Prostate gland (tissue), 2 donors: Measurements from ENCODE around the gene NUP50. TPM values are rescaled to one million over a fixed set of nuclear protein-coding genes. Genes with fewer than 3 reads are reported as not detected.

Source experiments
- DNase-seq: peaks from one replicate; pipeline ENCODE4 v3.0.0-alpha.2; 2019; ENCODE audit warnings: low spot score
- H3K27ac ChIP-seq, 2 donors: fragments of 200-600 bp; sonication (generic); 2 replicates each; pipeline ENCODE4 v1.5.1; 2017 to 2019
- H3K27me3 ChIP-seq: fragments of 200-600 bp; sonication (generic); replicated peaks from 2 replicates; pipeline ENCODE4 v1.5.1; 2019; ENCODE audit not compliant: insufficient read depth
- H3K36me3 ChIP-seq, 2 donors: fragments of 200-600 bp; sonication (generic); 1 replicate in 1 of 2; 2 replicates in 1 of 2; pipeline versions ENCODE4 v1.5.1 to v1.8.1; 2017 to 2019
- H3K4me1 ChIP-seq: fragments of 200-600 bp; sonication (generic); replicated peaks from 2 replicates; pipeline ENCODE4 v1.5.1; 2019
- H3K4me3 ChIP-seq, 2 donors: fragments of 200-600 bp; sonication (generic); 2 replicates each; pipeline ENCODE4 v1.5.1; 2017 to 2019
- H3K9me3 ChIP-seq: fragments of 200-600 bp; sonication (generic); 2 replicates; pipeline ENCODE4 v1.5.1; 2017
- CTCF ChIP-seq, 4 experiments: fragments of 200-600 bp in 2 of 4; fragments of 450-650 bp in 2 of 4; sonication (generic) in 2 of 4; IDR thresholded peaks; 1 replicate in 3 of 4; 2 replicates in 1 of 4; pipeline ENCODE4 v1.5.1; 2016 to 2019; ENCODE audit warnings: antibody characterized with exemption in 4 of 4, mild to moderate bottlenecking in 2 of 4, moderate library complexity in 2 of 4
- POLR2A ChIP-seq: fragments of 450-650 bp; IDR thresholded peaks from one replicate; pipeline ENCODE4 v1.6.1; 2016; ENCODE audit warnings: antibody characterized with exemption, mild to moderate bottlenecking
- POLR2AphosphoS5 ChIP-seq: sonication (generic); formaldehyde crosslinking; IDR thresholded peaks from one replicate; pipeline ENCODE4 v1.6.1; 2017; ENCODE audit warnings: antibody characterized with exemption
- WGBS: methylation state at CpG from one replicate; pipeline ENCODE4 v1.1.5; 2018; 5-methylcytosine and 5-hydroxymethylcytosine counted together
- intact Hi-C: fragments of 100-400 bp; cut with DNase I; formaldehyde crosslinking; loops from one replicate; pipeline ENCODE4 v1.14.2; 2022
- total RNA-seq, 2 donors: library from RNA; depleted of rRNA; stranded (reverse); fragments of >200 nt; gene quantifications; one replicate each; pipeline ENCODE4 v1.1.0, GENCODE V29; 2016

NUP50 gene
- total RNA-seq, 2 donors from 2014 or later, result 51.4 to 101 TPM

DNA sequence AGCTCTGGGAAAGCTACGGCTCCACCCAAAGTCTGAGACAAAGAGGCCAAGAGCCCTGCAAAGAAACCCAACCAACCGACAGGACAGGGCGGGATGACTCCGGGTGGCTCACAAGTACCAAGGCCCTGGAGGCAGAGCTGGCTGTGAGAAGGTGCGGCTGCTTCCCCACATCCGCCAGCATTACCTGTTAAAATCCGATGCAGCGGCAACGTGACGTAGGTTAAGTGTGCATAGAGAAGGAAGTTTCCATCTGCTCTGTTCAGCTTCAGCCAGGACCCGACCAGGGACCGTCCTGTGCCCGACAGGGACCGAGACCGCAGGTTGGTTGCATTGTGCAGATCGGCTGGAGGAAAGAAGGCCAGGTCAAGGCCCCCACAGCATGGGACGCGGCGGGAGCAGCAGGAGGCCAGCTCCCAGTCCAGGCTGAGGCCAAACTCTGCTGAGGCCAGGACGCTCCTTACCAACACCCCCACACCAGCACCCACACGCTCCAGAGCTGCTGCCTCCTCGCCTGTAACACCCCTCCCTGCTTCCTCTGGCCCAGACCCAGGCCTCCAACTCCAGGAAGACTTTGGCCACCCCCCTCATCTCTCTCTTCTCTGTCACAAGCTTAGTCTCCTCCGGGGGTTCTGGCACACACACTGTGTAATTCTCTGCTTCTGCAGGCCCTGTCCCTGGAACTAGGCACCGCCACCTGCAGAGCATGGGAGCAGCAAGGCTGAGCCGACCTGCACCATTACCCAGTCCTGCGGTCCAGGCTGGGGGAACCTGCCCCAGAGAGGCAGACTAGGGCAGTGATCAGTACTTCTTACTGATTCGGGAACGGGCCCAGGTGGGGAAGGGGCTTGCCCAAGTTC is 34.1 kb downstream of the NUP50 start:
- Histone ChIP-seq H3K27me3 (no peaks in the 10 kb centered on the region), H3K27ac (peak overlapping the region in 1 of 2 donors; percentile 38), H3K36me3 (peaks cover 0 to 12% of the 10 kb centered on the region in 2 donors), H3K9me3 (no peaks in the 10 kb centered on the region), H3K4me3 (no peak overlapping the region), H3K4me1 (no peaks in the 10 kb centered on the region)
- intact Hi-C loops, result no loop called here
- TF ChIP-seq POLR2A (no peak), POLR2AphosphoS5 (peak; percentile 5)
- 55% methylated on average over 28 of the region's 28 CpGs for WGBS
- no peak for DNase-seq

DNA sequence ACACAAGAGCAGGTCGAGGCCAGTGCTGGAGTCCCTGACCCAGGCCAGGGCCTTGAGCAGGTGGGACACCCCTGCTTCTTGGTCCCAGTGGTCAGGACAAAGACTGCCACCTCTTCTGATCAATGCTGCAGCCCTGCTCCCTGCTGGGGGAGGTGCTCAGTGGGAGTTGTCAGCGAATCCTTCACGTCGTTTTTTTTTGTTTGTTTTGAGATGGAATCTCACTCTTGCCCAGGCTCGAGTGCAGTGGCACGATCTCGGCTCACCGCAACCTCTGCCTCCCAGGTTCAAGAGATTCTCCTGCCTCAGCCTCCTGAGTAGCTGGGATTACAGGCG is 34.7 kb downstream of the NUP50 start:
- H3K27ac ChIP-seq, result peak overlapping the region in 1 of 2 donors; percentile 38
- H3K4me1 ChIP-seq, result no peaks in the 10 kb centered on the region
- H3K4me3 ChIP-seq, result no peak overlapping the region
- H3K27me3 ChIP-seq, result no peaks in the 10 kb centered on the region
- H3K9me3 ChIP-seq, result no peaks in the 10 kb centered on the region
- no peak for DNase-seq
- peaks cover 0 to 13% of the 10 kb centered on the region in 2 donors for H3K36me3 ChIP-seq
- 43% methylated on average over 9 of the region's 9 CpGs for WGBS
- no peak for TF ChIP-seq POLR2A
- TF ChIP-seq POLR2AphosphoS5, result peak; percentile 16
- intact Hi-C loops, result no loop called here

DNA sequence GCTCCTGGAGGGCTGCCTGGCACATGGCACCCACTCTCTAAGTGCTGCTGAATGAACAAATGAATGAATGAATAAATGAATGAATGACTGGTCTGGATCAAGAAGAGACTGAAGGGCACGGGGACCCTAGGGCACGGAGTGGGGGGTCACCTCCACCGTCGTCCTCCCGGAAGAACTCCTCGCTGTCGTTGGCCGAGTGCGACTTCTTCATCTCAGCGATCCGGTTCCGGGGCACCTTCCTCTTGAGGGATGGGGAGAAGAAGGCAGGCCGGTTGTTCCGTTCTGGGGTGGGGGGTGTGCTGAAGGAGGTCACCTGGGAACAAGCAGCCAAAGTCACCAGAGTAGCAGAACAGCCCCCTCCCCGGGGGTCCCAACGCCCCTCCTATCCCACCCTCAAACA is 36.0 kb downstream of the NUP50 start:
- no peaks in the 10 kb centered on the region for H3K4me1 ChIP-seq
- WGBS, result 96% methylated on average over 16 of the region's 16 CpGs
- H3K4me3 ChIP-seq, result no peak overlapping the region
- H3K36me3 ChIP-seq, result peaks cover 0 to 13% of the 10 kb centered on the region in 2 donors
- no peaks in the 10 kb centered on the region for H3K9me3 ChIP-seq
- H3K27me3 ChIP-seq, result no peaks in the 10 kb centered on the region
- TF ChIP-seq POLR2AphosphoS5, result no peak
- TF ChIP-seq CTCF (IDR thresholded peaks at IDR 0.05), result no peak
- no peak for TF ChIP-seq POLR2A
- H3K27ac ChIP-seq, result no peak overlapping the region
- DNase-seq, result no peak
- intact Hi-C loops, result no loop called here

DNA sequence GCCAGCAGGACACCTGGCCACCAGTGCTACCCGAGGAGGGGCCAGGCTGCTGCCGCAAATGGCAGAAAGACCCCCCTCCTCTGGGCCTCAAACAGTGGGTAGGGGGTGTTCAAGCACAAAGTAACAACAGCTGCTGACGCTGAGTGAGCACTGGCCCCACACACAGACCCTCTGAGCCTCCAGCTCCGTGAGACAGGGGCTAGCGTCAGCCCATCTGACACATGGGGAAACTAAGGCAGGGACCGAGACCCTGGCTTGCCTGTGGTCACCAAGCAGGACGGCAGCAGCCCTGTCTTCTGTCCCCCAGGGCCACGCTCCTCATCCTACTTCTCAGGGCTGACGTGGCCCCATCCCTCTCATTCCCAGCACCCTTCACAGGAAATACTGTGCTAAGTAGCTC is 36.5 kb downstream of the NUP50 start:
- DNase-seq, result no peak
- H3K36me3 ChIP-seq, result peaks cover 0 to 13% of the 10 kb centered on the region in 2 donors
- no peaks in the 10 kb centered on the region for H3K27me3 ChIP-seq
- WGBS, result 92% methylated on average over 9 of the region's 9 CpGs
- no peaks in the 10 kb centered on the region for H3K9me3 ChIP-seq
- TF ChIP-seq POLR2AphosphoS5, result no peak
- no peak for TF ChIP-seq POLR2A
- TF ChIP-seq CTCF (IDR thresholded peaks at IDR 0.05), result no peak
- no peaks in the 10 kb centered on the region for H3K4me1 ChIP-seq
- H3K4me3 ChIP-seq, result no peak overlapping the region
- no peak overlapping the region for H3K27ac ChIP-seq
- intact Hi-C loops, result no loop called here

DNA sequence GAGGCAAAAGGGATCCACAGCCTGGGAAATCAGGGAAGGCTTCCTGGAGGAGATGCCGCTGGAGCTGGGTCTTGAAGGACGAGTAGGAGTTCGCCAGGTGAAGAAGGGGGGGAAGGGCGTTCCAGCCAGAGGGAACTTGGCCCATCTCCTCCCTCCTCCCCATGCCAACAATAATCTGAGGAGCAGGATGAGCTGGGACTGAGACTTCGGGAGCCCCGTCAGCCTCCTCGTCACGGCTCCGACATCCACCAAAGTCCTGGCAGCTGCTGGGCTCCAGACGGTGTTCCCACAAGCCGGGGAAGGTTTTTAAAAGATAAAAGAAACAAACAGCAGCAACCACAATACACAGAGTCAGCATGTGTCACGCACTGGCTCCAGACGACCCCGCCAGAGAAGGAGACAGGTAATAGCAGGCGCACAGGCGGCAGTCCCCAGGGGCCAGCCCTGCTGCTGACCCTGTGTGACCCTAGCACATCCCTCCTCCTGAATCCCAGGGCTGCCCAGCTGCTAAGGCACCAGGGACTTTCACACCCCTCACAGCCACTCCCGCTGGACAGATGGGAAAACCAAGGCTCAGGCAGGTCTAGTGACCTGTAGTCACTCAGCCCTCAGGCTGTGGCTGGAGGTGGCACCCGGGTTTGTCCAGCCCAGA is 37.3 kb downstream of the NUP50 start:
- Histone ChIP-seq H3K27ac (no peak overlapping the region), H3K36me3 (peaks cover 0 to 12% of the 10 kb centered on the region in 2 donors), H3K27me3 (no peaks in the 10 kb centered on the region), H3K4me3 (no peak overlapping the region), H3K9me3 (no peaks in the 10 kb centered on the region), H3K4me1 (no peaks in the 10 kb centered on the region)
- 72% methylated on average over 18 of the region's 18 CpGs for WGBS
- intact Hi-C loops, result no loop called here
- no peak for DNase-seq
- TF ChIP-seq POLR2AphosphoS5, result no peak
- no peak for TF ChIP-seq POLR2A
- no peak for TF ChIP-seq CTCF (IDR thresholded peaks at IDR 0.05)
